HG03097 (cell line): ENCODE measurements around the gene PBX4.

ENCODE experiments used
- ATAC-seq: cut with Tn5 transposase; IDR thresholded peaks from one replicate; pipeline ENCODE4 v1.9.1; 2021; ENCODE audit not compliant: unreplicated experiment, low FRiP score

PBX4 gene

DNA sequence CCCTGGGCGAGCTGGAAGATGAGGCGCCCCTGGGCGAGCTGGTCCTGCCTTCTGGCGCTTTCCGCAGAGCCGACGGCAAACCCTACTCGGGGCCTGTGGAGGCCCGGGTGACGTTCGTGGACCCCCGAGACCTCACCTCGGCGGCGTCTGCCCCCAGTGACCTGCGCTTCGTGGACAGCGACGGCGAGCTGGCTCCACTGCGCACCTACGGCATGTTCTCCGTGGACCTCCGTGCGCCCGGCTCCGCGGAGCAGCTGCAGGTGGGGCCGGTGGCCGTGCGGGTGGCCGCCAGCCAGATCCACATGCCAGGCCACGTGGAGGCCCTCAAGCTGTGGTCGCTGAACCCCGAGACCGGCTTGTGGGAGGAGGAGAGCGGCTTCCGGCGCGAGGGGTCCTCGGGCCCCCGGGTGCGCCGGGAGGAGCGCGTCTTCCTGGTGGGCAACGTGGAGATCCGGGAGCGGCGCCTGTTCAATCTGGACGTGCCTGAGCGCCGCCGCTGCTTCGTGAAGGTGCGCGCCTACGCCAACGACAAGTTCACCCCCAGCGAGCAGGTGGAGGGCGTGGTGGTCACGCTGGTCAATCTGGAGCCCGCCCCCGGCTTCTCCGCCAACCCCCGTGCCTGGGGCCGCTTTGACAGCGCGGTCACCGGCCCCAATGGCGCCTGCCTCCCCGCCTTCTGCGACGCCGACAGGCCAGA is 74.1 kb downstream of the PBX4 start:
- ATAC-seq = no peak

DNA sequence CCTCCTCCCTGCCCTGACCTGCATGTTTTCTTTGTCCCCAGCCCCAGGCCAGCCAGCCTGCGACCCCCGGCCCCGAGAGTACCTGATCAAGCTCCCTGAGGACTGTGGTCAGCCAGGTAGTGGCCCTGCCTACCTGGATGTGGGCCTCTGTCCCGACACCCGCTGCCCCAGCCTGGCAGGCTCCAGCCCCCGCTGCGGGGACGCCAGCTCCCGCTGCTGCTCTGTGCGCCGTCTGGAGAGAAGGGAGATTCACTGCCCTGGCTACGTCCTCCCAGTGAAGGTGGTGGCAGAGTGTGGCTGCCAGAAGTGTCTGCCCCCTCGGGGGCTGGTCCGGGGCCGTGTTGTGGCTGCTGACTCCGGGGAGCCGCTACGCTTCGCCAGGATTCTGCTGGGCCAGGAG is 74.8 kb downstream of the PBX4 start:
- no peak for ATAC-seq

DNA sequence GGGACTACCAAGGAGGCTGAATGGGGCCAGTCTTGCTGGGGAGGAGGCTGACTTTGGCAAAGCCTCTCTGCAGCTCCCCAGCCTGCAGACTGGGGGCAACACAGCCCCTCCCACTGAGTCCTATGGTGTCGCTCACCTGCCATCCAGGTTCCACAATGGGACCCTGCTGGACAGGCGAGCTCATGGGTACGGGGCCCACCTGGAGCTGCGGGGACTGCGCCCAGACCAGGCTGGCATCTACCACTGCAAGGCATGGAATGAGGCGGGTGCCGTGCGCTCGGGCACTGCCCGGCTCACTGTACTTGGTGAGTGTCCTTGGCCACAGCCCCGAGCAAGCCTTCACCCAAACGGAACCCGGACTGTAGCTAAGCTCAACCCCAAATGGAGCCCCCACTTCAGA is 75.4 kb downstream of the PBX4 start:
- ATAC-seq = no peak

DNA sequence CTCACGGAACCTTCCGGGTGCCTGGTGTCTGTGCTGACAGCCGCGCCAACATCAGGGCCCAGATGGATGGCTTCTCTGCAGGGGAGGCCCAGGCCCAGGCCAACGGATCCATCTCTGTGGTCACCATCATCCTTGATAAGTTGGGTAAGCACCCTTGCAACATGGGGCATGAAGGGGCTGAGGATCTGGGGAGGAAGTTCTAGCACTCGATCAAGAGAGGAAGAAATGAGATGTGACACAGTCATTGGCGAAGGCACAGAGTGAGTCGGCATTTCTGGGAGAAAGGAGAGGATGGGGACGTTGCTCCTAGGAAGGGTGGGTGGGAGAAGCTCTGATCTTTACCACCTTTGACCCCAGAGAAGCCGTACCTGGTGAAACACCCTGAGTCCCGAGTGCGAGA is 76.0 kb downstream of the PBX4 start:
- ATAC-seq = no peak

DNA sequence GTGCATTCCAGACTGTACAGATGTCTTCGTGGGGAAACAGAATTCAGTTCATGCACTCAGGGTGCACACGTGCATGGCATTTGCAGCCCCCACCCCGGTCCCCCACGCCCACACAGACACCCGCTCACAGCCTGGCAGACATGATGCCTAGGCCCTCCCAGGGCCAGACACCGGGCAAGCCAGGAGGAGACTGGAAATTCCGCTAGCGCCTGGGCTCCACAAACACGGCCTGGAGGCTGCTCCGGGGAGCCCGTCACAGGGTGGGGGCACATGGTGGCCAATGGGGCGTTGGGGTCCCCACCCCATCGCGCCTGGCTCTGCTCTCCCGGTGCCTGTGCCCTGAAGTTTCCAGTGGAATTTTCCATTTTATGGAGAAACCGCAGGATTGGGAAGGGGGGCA is 76.9 kb downstream of the PBX4 start:
- ATAC-seq = no peak

DNA sequence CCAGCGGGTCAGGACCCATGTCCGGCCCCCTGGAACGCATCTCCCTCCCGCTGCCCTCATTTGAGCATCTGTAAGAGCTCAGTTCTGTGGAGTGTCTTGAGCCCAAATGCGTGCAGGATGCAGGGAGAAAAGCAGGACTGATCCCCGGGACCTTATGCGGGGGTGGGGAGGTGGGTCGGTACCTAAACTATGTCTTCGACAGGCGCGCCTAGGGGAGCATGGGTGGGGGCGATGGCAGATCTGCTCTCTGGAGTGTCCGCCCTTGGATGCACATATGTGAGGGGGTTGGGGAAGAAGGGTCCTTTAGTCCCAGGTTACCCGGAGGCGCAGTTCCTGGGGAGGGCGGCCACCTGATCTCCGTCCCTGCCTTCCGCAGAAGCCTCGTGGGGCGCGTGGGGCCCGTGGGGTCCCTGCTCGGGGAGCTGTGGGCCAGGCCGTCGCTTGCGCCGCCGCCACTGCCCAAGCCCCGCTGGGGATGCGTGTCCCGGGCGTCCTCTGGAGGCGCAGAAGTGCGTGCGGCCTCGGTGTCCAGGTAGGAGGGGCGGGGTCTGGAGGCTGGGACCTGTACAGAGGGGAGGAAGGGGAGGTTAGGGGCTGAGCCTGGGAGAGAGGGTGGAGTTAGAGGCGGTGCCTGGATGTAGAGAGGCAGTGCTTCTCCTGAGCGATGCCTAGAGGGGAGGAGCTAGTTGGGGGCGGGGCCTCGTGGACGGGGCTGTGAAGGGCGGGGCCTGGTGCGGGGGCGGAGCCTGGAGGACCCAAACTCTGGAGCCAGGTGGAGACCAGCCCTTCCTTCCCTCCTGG is 77.6 kb downstream of the PBX4 start:
- no peak for ATAC-seq

DNA sequence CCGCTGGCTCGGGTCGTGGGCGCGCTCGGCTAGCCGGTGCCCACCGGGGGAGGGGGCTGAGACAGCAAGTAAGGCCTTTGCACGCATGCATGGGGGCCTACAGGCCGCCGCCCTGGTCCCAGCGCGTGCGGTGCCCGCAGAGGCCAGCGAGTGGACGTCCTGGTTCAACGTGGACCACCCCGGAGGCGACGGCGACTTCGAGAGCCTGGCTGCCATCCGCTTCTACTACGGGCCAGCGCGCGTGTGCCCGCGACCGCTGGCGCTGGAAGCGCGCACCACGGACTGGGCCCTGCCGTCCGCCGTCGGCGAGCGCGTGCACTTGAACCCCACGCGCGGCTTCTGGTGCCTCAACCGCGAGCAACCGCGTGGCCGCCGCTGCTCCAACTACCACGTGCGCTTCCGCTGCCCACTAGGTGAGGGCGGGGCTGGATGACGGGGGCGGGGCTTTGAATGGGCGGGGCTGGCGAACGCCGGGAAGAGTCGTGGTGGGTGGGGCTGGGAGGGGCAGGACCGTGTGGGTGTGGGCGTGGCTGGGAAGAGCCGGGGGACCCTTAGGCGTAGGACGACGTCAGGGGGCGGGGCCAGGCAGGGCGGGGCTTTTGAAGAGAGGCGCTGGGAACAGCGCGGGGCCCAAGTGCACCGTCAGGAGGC is 78.3 kb downstream of the PBX4 start:
- no peak for ATAC-seq

DNA sequence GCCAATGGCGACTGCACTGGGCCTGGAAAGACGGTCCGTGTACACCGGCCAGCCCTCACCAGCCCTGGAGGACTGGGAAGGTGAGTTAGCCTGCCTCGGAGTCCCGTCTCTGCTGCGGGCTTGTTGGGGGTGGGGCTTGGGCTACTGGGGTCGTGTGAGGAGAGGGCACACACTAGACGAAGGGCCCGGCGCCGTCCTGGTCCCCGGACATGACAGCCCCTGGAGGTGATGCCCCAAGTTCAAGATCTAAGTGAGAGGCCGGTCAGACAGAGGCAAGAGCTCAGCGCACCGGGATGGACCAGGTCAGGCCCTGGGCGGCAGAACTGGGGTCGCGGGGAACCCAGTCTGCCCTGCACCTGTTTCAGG is 78.8 kb downstream of the PBX4 start:
- no peak for ATAC-seq

DNA sequence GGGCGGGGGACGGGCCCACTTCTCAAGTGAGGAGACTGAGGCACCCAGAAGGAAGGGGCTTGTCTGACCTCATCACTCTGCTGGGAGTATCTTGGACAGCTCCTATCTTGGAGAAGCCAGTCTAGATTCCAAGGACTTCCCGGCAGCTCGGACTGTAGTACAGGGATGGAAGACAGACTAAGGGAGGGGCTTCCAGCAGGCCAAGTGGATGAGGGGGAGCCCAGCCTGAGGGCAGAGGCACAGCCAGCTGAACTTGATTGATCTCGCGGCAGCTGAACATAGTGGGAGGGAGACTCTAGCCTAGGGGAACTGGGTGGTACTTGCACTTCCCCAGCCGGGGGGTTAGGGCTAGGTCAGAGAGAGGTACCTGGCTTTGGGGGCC is 79.7 kb downstream of the PBX4 start:
- ATAC-seq = no peak

DNA sequence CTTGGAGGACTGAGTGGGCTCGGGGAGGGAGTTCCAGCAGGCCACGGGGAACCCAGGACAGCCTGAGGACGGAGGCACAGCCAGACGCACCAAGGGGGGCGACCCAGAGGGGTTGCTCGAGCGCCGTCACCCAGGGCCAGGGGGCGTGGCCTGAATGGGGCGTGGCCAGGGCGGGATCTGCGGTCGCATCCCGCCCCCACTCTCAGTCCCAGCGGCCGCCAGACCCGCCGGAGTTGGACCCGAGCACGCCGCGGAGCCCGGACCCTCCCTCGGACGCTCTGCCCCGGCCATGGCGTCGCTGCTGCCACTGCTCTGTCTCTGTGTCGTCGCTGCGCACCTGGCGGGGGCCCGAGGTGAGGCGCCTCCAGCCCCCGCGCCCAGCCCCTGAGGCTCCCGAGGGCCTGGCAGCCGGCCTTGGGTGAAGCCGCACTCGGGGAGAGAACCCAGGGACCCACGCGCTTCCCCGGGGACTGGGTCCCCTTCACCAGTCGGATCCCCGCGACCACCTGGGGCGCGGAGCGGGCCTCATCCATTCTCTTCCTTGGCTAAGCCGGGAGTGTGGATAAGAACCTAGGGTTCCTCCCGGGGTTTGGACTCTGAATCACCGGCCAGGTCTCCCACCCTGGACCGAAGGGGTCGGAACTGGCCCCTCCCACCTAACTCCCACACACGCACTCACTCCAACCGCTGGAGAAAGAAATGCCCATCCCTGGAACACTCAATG is 80.3 kb downstream of the PBX4 start, which contains the start of gene CILP2:
TSS of gene CILP2 (plus strand) at position 205 of the 724 bp plus-strand sequence. CDS start at position 290, 85 bp downstream.
- ATAC-seq = no peak

DNA sequence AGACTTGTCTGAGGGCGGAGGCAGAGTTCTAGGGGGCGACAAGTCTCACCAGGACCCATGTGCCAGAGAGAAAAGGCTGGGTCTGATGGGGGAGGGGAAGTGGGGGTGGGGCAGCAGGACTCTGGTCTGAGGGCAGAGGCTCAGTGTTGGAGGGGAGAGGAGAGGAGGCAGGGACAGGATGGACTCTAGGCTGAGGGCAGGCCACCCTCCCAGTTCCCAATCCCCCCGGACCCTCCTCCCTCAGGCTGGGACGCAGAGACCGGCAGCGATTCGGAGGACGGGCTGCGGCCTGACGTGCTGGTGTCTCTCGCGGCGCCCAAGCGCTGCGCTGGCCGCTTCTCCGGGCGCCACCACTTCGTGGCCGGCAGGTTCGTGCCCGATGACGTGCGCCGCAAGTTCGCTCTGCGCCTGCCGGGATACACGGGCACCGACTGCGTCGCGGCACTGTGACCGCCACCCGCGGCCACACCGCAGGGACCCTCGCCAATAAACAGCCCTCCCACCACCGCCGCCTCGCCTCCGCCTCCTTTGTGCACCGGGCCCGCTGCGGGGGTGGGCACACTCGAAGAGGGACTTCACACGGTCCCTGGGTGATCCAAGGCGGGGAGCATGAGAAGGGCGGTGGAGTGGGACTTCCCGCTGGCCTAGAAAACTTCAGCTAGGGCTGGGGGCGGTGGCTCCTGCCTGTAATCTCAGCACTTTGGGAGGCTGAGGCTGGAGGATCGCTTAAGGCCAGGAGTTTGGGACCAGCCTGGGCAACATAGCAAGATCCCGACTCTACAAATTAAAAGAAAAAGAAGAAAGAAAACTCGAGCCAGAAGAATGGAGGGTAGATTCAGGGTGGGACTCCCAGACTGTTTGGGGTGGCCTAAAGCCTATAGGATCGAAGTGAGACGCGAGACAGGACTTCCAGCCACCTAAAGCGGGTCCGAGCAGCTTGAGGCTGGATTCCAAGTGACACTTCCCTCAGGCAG is 81.1 kb downstream of the PBX4 start:
- no peak for ATAC-seq

DNA sequence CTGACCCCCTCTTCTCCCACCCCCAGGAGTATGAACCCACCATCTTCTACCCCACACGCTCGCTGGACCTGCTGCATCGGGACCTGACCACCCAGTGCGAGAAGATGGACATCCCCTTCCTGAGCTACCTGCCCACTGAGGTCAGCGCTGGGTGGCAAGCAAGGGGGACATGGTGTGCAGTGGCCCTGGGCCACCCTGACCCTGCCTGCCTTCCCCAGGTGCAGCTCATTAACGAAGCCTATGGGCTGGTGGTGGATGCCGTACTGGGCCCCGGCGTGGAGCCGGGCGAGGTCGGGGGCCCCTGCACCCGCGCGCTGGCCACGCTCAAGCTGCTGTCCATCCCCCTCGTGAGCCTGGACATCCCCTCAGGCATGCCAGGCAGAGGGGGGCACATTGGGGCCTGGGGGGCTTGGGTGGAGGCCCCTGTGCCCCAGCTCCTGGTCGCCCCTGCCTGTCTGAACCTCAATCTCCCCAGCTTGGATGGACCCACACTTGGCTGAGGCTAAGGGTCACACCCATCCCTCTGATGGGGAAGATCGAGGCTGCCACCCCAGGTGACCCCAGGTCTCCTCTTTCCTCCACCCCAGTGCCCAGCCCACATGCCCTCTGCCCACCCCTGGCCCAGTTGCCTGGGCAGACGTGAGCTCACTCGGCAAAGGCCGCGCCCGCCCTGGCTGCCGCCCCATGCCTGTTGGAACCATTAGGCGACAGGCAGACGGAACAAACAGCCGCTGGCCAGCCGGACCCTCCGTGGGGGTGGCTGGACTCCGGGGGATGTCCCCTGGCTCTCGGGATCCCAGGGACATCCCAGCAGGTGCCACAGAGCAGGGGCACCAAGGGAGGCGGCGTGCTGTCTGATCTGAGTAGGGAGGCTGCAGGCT is 82.9 kb downstream of the PBX4 start:
- no peak for ATAC-seq

DNA sequence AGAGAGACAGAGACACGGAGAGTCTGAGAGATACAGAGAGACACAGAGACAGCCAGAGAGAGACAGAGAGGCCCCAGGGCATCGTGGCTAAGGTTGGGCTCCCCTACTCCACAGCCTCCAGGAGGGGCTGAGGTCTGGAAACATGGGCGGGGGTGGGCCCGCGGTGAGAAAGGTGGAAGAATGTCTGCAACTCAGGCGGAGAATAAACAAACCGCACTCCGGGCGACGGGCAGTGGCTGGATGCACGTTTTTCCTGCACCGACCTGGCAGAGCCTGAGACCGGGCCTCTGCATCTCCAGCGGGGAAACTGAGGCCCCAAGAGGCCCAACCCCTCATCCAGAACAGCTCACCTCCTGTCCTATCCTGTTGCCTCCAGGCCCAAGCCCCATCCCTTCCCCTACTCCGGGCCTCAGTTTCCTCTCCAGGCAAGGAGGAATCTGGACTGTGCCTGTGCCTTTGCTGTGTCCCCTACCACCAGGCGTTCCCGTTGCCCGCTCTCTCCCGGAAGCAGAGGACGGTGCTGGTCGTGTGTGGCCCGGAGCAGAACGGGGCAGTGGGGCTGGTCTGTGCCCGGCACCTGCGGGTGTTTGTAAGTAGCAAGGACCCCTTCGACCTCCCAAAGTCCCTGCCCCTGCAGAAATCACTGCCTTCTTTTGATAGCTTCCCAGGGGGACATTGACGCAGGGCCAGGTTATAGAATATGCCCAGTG is 83.8 kb downstream of the PBX4 start:
- no peak for ATAC-seq

DNA sequence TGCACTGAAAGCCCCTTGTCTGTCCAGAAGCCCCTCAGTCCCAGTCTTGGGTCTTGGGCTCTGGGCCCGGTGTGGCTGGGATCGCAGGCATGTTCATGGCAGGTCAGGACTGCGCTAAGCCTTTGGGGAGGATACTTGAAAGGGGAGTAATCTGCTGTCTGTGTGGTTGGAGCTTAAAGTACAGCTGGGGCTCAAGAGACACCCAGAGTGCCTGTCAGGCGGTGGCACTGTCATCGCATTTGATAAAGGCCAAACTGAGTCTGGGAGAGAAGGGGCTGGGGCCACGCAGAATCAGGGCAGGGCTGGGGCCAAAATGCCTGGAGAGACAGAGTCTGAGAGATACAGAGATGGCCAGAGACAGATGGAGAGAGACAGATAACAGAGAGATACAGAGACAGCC is 84.6 kb downstream of the PBX4 start:
- no peak for ATAC-seq

DNA sequence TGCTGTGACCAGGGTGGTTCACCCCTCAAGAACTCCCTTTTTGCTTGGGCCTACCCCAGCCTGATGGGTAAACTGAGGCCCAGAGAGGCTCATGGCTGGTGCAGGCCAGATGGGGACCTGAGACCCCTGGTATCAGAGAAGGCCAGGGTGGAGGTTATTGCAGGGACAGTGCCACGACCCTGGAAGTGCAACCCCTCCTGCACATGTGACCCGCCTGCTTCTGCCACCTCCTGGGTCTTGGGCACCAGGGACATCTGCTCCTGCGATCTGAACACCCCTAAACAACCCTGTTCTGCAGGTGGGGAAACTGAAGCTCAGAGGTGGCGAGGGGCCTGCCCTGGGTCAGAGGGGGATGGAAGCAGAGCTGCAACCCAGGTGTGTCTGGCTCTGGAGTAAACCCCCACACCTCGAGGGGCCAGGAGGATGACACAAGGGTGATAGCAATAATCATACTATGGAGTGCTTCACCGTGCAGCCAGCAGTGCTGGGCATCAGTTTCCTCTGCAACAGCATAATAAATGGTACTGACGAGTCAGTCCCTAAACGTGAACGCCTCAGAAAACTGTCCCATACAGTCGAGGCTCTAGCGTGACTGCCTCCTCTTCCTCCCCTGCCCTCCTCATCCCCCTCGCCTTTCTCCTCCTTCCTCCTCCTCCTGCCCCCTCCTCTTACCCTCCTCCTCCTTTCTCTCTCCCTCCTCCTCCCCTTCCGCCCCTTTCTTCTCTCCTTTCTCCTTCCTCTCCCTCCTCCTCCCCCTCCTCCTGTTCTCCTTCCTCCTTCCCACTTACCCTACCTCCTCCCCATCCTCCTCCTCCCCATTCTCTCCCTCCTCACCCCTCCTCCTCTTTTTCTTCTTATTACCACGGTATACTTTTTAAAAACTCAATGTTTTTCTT is 85.4 kb downstream of the PBX4 start:
- ATAC-seq = no peak

DNA sequence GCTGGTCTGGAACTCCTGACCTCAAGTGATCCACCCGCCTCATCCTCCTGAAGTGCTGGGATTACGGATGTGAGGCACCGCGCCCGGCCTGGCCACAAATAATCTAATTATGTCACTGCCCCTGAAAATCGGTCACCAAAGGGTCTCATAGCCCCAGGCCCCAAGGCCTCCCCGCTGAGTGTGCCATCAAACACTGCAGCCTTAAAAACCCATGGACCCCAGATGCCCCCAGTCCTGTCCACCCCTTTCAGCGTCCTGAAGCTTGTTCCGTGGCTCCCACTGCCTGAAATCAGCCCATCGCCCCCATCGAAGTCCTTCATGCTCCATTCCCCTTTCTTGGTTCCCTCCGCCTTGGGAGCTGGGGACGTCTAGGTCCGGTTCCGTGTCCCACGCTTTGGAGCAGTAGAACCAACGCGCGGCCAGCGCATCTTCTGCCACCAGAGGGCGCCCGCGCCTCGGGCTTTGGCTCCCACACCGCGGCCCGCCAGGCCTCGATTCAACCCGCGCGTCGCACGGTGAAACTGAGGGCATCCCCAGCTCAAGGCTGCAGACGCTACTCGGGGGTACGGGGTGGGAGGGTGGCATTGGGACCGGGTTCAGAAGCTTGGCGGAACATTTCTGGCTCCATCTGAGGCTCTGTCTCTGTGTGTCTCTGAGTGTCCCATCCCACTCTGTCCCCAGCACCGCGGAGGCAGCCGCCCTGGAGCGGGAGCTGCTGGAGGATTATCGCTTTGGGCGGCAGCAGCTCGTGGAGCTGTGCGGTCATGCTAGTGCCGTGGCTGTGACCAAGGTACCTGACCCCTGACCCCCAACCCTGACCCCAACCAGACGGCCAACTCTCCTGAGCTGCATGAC is 86.3 kb downstream of the PBX4 start:
- ATAC-seq = no peak
